Endothelial cell of umbilical vein (primary cell): ENCODE results near the gene RASA2. TPM values are rescaled to one million over a fixed set of nuclear protein-coding genes. Genes with fewer than 3 reads are reported as not detected.

Experiments used
- BruUV-seq: library from RNA; stranded (reverse); fragments of 400-500 nt; replicated peaks from 2 replicates; lab custom pipeline; 2021; lab: Mats Ljungman, UMichigan
- CTCF ChIA-PET: fragments of 300-600, 350-600 bp; sonication (Branson Sonifier 250); formaldehyde crosslinking; loops from one replicate; lab custom pipeline; 2021; ENCODE audit warnings: antibody characterized with exemption, inconsistent platforms; lab: Charles Lee
- POLR2A ChIA-PET: fragments of 300-600, 350-600 bp; sonication (Branson Sonifier 250); formaldehyde crosslinking; loops from one replicate; lab custom pipeline; 2021; ENCODE audit warnings: antibody characterized with exemption, inconsistent platforms; lab: Charles Lee
- DNase-seq: peaks from one replicate; pipeline ENCODE4 v3.0.0-alpha.2; 2011; ENCODE audit warnings: low read depth, low spot score
- FAIRE-seq: peaks from 2 replicates; lab custom pipeline; 2011; peaks lifted over from hg19 to GRCh38; lab: Jason Lieb, UNC
- H2AFZ ChIP-seq: 2 replicates; pipeline ENCODE4 v1.6.0; 2012; ENCODE audit warnings: low read depth, low read length, control low read depth, inconsistent platforms
- H3K27ac ChIP-seq: 2 replicates; pipeline ENCODE4 v1.5.1; 2011; ENCODE audit warnings: low read depth, mild to moderate bottlenecking, control low read depth, low read length, moderate library complexity; ENCODE audit not compliant: insufficient read depth
- H3K27me3 ChIP-seq, 2 experiments: 2 replicates each; pipeline versions ENCODE4 v1.6.0 to v1.6.1; 2011; ENCODE audit warnings: low read length in 2 of 2, mixed read lengths in 1 of 2; ENCODE audit not compliant: control insufficient read depth in 2 of 2, insufficient read depth in 2 of 2
- H3K36me3 ChIP-seq, 2 experiments: 2 replicates in 1 of 2; 3 replicates in 1 of 2; pipeline ENCODE4 v1.5.1; 2011; ENCODE audit warnings: low read length in 2 of 2, mild to moderate bottlenecking in 1 of 2, moderate library complexity in 1 of 2; ENCODE audit not compliant: control insufficient read depth in 2 of 2, insufficient read depth in 2 of 2; ENCODE audit errors: extremely low read depth in 1 of 2
- H3K4me1 ChIP-seq: 3 replicates; pipeline ENCODE4 v1.5.1; 2011; ENCODE audit warnings: mild to moderate bottlenecking, low read length; ENCODE audit not compliant: control insufficient read depth, insufficient read depth; ENCODE audit errors: extremely low read depth
- H3K4me2 ChIP-seq: 2 replicates; pipeline ENCODE4 v1.6.1; 2011; ENCODE audit warnings: low read length, control low read depth, mixed read lengths; ENCODE audit not compliant: insufficient read depth
- H3K4me3 ChIP-seq, 3 experiments: fragments of 200-600 bp in 1 of 3; sonication (generic), shearing (Covaris generic) in 1 of 3; replicated peaks in 1 of 3; 2 replicates each; pipeline ENCODE4 v1.5.1; 2011 to 2016; ENCODE audit warnings: control low read depth in 3 of 3, low read length in 3 of 3, mild to moderate bottlenecking in 2 of 3, inconsistent platforms in 1 of 3, low read depth in 1 of 3, moderate library complexity in 1 of 3; ENCODE audit not compliant: insufficient read depth in 1 of 3
- H3K79me2 ChIP-seq: 2 replicates; pipeline ENCODE4 v1.6.0; 2012; ENCODE audit warnings: low read length, inconsistent platforms; ENCODE audit not compliant: control insufficient read depth, insufficient read depth
- H3K9ac ChIP-seq: replicated peaks from 2 replicates; pipeline ENCODE3; 2011; ENCODE audit warnings: low read length, control low read depth; ENCODE audit not compliant: insufficient read depth; ENCODE audit errors: extremely low read depth
- H3K9me1 ChIP-seq: replicated peaks from 3 replicates; pipeline ENCODE4 v1.6.0; 2011; ENCODE audit warnings: mild to moderate bottlenecking, low read length; ENCODE audit not compliant: control insufficient read depth, insufficient read depth; ENCODE audit errors: extremely low read depth
- H3K9me3 ChIP-seq: replicated peaks from 2 replicates; pipeline ENCODE4 v1.5.1; 2012; ENCODE audit warnings: low read length, inconsistent platforms; ENCODE audit not compliant: control insufficient read depth, insufficient read depth
- H4K20me1 ChIP-seq: replicated peaks from 2 replicates; pipeline ENCODE3; 2011; ENCODE audit warnings: mild to moderate bottlenecking, low read length; ENCODE audit not compliant: control insufficient read depth, insufficient read depth; ENCODE audit errors: extremely low read depth
- CTCF ChIP-seq, 2 donors: IDR thresholded peaks; 1 replicate in 1 of 2; 2 replicates in 1 of 2; pipeline ENCODE4 v1.5.1; 2011; ENCODE audit warnings: low read length in 2 of 2, mild to moderate bottlenecking in 2 of 2, moderate library complexity in 2 of 2, control low read depth in 1 of 2, inconsistent platforms in 1 of 2, low read depth in 1 of 2; ENCODE audit not compliant: insufficient read depth in 1 of 2; ENCODE audit errors: extremely low read depth in 1 of 2
- EZH2 ChIP-seq: IDR thresholded peaks from 2 replicates; pipeline ENCODE4 v1.6.1; 2012; ENCODE audit warnings: borderline replicate concordance, low read depth, mild to moderate bottlenecking, moderate library complexity, low read length, inconsistent platforms; ENCODE audit not compliant: severe bottlenecking
- FOS ChIP-seq: IDR thresholded peaks from 2 replicates; pipeline ENCODE4 v1.6.1; 2011; ENCODE audit warnings: mild to moderate bottlenecking, low read length, moderate library complexity, borderline replicate concordance; ENCODE audit not compliant: insufficient read depth
- GATA2 ChIP-seq: IDR thresholded peaks from 2 replicates; pipeline ENCODE4 v1.7.0; 2011; ENCODE audit warnings: low read depth, mild to moderate bottlenecking, moderate library complexity, mixed read lengths, low read length; ENCODE audit not compliant: insufficient read length, insufficient read depth
- JUN ChIP-seq: IDR thresholded peaks from 2 replicates; pipeline ENCODE4 v1.6.1; 2011; ENCODE audit warnings: borderline replicate concordance, low read depth; ENCODE audit not compliant: insufficient read length, insufficient read depth
- MAX ChIP-seq: IDR thresholded peaks from 2 replicates; pipeline ENCODE4 v1.6.1; 2011; ENCODE audit not compliant: insufficient read depth, insufficient read length
- MYC ChIP-seq: IDR thresholded peaks from one replicate; pipeline ENCODE4 v1.6.1; 2011; ENCODE audit warnings: mild to moderate bottlenecking, low read depth, low read length
- POLR2A ChIP-seq: IDR thresholded peaks from 2 replicates; pipeline ENCODE4 v1.6.1; 2012; ENCODE audit warnings: low read depth, mild to moderate bottlenecking, control low read depth, low read length
- POLR2AphosphoS5 ChIP-seq: IDR thresholded peaks from 2 replicates; pipeline ENCODE4 v1.6.1; 2012; ENCODE audit warnings: low read depth, mild to moderate bottlenecking, control low read depth, low read length, moderate library complexity; ENCODE audit not compliant: insufficient read depth
- dilution Hi-C: fragments of 300-500 bp; cut with MboI; formaldehyde crosslinking; loops from one replicate; pipeline ENCODE4 v1.15.0; 2019; ENCODE audit warnings: low sequenced_read_pairs; ENCODE audit not compliant: extremely low pct_ligation_motif_present
- intact Hi-C: fragments of 100-400 bp; cut with micrococcal nuclease; formaldehyde crosslinking; loops from one replicate; pipeline ENCODE4 v1.10.0; 2022
- polyA plus RNA-seq, 4 experiments: library from polyadenylated mRNA; depleted of rRNA in 3 of 4; stranded (reverse) in 3 of 4; unstranded in 1 of 4; fragments of >200 nt; gene quantifications; 2 replicates each; pipeline versions ENCODE4 v1.2.1 to v1.2.3, GENCODE V29; 2011 to 2012; ENCODE audit warnings: missing spikeins in 1 of 4
- total RNA-seq: library from RNA; stranded (reverse); gene quantifications from 2 replicates; pipeline ENCODE4 v1.2.3, GENCODE V29; 2021

Gene RASA2
- total and polyA plus RNA-seq, 2 donors (not counting 3 experiments of a cell fraction or from before 2014, with no cell fraction given): 3.1 to 20.2 TPM

GRCh38 chr3:141653847-141654246 lies 167.0 kb downstream of the RASA2 start:
- Histone ChIP-seq H4K20me1 (no peaks in the 10 kb centered on the region), H3K4me2 (no peak overlapping the region), H3K9me1 (no peaks in the 10 kb centered on the region), H3K27me3 (peaks cover 16 to 28% of the 10 kb centered on the region in 2 experiments), H3K9ac (no peak overlapping the region), H3K27ac (no peak overlapping the region), H3K4me1 (no peaks in the 10 kb centered on the region), H3K79me2 (no peaks in the 10 kb centered on the region), H3K4me3 (no peak overlapping the region), H2AFZ (no peak overlapping the region), H3K9me3 (no peaks in the 10 kb centered on the region), H3K36me3 (no peaks in the 10 kb centered on the region)
- CTCF ChIA-PET: interaction anchor here (1.6 kb wide), 1 partner anchor 8 kb away, joined by 4 read pairs; no protein-coding TSS in a partner anchor
- DNase-seq: no peak
- TF ChIP-seq MAX: no peak
- TF ChIP-seq POLR2AphosphoS5: no peak
- TF ChIP-seq CTCF (IDR thresholded peaks at IDR 0.05; ENCODE audit: extremely low read depth in 1 of 2, insufficient read depth in 1 of 2, low read depth in 1 of 2, low read length in 2 of 2): no peak
- no peak for TF ChIP-seq POLR2A
- TF ChIP-seq JUN: no peak
- no peak for TF ChIP-seq MYC
- TF ChIP-seq FOS: no peak
- TF ChIP-seq GATA2: no peak
- no peak for TF ChIP-seq EZH2
- POLR2A ChIA-PET: no interaction called here
- intact Hi-C loops (no loop called here), dilution Hi-C loops (no loop called here)
- BruUV-seq: no TSS peak
- no peak for FAIRE-seq
